Liver (tissue), 9 donors: ENCODE results near the gene KLHL34. TPM values are rescaled to one million over a fixed set of nuclear protein-coding genes. Genes with fewer than 3 reads are reported as not detected.

ENCODE experiments used
- DNase-seq: peaks from one replicate; pipeline ENCODE4 v3.0.0-alpha.2; 2017; ENCODE audit warnings: low spot score
- H3K27ac ChIP-seq, 2 donors: one replicate each; pipeline ENCODE4 v1.7.0; 2013; ENCODE audit warnings: inconsistent platforms in 2 of 2, low read length in 2 of 2, control low read depth in 1 of 2, low read depth in 1 of 2, mild to moderate bottlenecking in 1 of 2
- H3K27me3 ChIP-seq, 4 donors: one replicate each; pipeline versions ENCODE4 v1.6.1 to v1.7.0; 2013; ENCODE audit warnings: low read length in 3 of 4, inconsistent platforms in 1 of 4, mild to moderate bottlenecking in 1 of 4, moderate library complexity in 1 of 4; ENCODE audit not compliant: control insufficient read depth in 4 of 4, insufficient read depth in 4 of 4
- H3K36me3 ChIP-seq, 4 donors: one replicate each; pipeline versions ENCODE4 v1.6.1 to v1.7.0; 2013; ENCODE audit warnings: low read length in 3 of 4, mild to moderate bottlenecking in 3 of 4, low read depth in 1 of 4, moderate library complexity in 1 of 4; ENCODE audit not compliant: control insufficient read depth in 4 of 4, insufficient read depth in 3 of 4
- H3K4me1 ChIP-seq, 4 donors: one replicate each; pipeline versions ENCODE4 v1.6.1 to v1.7.0; 2013; ENCODE audit warnings: low read length in 3 of 4, mild to moderate bottlenecking in 3 of 4, moderate library complexity in 1 of 4; ENCODE audit not compliant: control insufficient read depth in 4 of 4, insufficient read depth in 4 of 4
- H3K4me3 ChIP-seq, 3 donors: one replicate each; pipeline versions ENCODE4 v1.6.1 to v1.7.0; 2013; ENCODE audit warnings: low read length in 3 of 3, control low read depth in 1 of 3, low read depth in 1 of 3, mild to moderate bottlenecking in 1 of 3
- H3K9ac ChIP-seq, 2 donors: one replicate each; pipeline ENCODE4 v1.7.0; 2013; ENCODE audit warnings: low read length in 2 of 2, mild to moderate bottlenecking in 2 of 2, moderate library complexity in 2 of 2, control low read depth in 1 of 2, low read depth in 1 of 2
- H3K9me3 ChIP-seq, 4 donors: one replicate each; pipeline versions ENCODE4 v1.6.1 to v1.7.0; 2013; ENCODE audit warnings: low read length in 3 of 4; ENCODE audit not compliant: control insufficient read depth in 4 of 4
- EGR1 ChIP-seq, 2 donors: IDR thresholded peaks; 2 replicates each; pipeline ENCODE4 v1.6.1; 2016 to 2018; ENCODE audit warnings: antibody characterized with exemption in 2 of 2, low read depth in 2 of 2
- FOXA1 ChIP-seq: IDR thresholded peaks from 2 replicates; pipeline ENCODE4 v1.6.1; 2016; ENCODE audit warnings: antibody characterized with exemption
- FOXA2 ChIP-seq: IDR thresholded peaks from 2 replicates; pipeline ENCODE4 v1.6.1; 2016; ENCODE audit warnings: antibody characterized with exemption
- GABPA ChIP-seq, 2 donors: IDR thresholded peaks in 1 of 2; conservative IDR thresholded peaks in 1 of 2; 2 replicates each; pipeline ENCODE4 v1.6.1; 2016; ENCODE audit warnings: antibody characterized with exemption in 2 of 2, mild to moderate bottlenecking in 1 of 2, moderate library complexity in 1 of 2
- HNF4A ChIP-seq, 2 donors: conservative IDR thresholded peaks; 2 replicates each; pipeline ENCODE4 v1.6.1; 2016; ENCODE audit warnings: antibody characterized with exemption in 2 of 2, mild to moderate bottlenecking in 2 of 2
- HNF4G ChIP-seq: IDR thresholded peaks from 2 replicates; pipeline ENCODE4 v1.6.1; 2016; ENCODE audit warnings: antibody characterized with exemption
- JUND ChIP-seq, 2 donors: IDR thresholded peaks; 2 replicates each; pipeline ENCODE4 v1.6.1; 2016; ENCODE audit warnings: antibody characterized with exemption in 2 of 2
- NR2F2 ChIP-seq: IDR thresholded peaks from 2 replicates; pipeline ENCODE4 v1.6.1; 2016; ENCODE audit warnings: antibody characterized with exemption
- RAD21 ChIP-seq, 2 donors: IDR thresholded peaks; 2 replicates each; pipeline ENCODE4 v1.6.1; 2016; ENCODE audit warnings: antibody characterized with exemption in 2 of 2, mild to moderate bottlenecking in 2 of 2
- SP1 ChIP-seq: IDR thresholded peaks from 2 replicates; pipeline ENCODE4 v1.6.1; 2018; ENCODE audit warnings: antibody characterized with exemption, mild to moderate bottlenecking
- TAF1 ChIP-seq: conservative IDR thresholded peaks from 2 replicates; pipeline ENCODE4 v1.6.1; 2016; ENCODE audit warnings: antibody characterized with exemption, mild to moderate bottlenecking
- YY1 ChIP-seq: IDR thresholded peaks from 2 replicates; pipeline ENCODE4 v1.6.1; 2016; ENCODE audit warnings: antibody characterized with exemption, mild to moderate bottlenecking
- WGBS: extraction: QIAGEN DNeasy Blood & Tissue Kit; methylation state at CpG from one replicate; pipeline ENCODE4 v1.1.7; 2013; 5-methylcytosine and 5-hydroxymethylcytosine counted together
- polyA plus RNA-seq, 2 donors: library from polyadenylated mRNA; stranded (reverse) in 1 of 2; unstranded in 1 of 2; fragments of 200-250 nt in 1 of 2; fragments of >200 nt in 1 of 2; fragmentation: Nextera tagmentation in 1 of 2; extraction: Ambion mirVana in 1 of 2; gene quantifications; one replicate each; pipeline versions ENCODE4 v1.2.1 to v1.2.3, GENCODE V29; 2013 to 2015
- total RNA-seq, 2 donors: library from RNA; depleted of rRNA; stranded (reverse); fragments of >200 nt; gene quantifications; one replicate each; pipeline ENCODE4 v1.2.3, GENCODE V29; 2014
- TF ChIP-seq, protein P1 (sequence below): IDR thresholded peaks from 2 replicates; pipeline ENCODE4 v1.6.1; 2016; ENCODE audit warnings: antibody characterized with exemption, mild to moderate bottlenecking
- TF ChIP-seq, protein P2 (sequence below): IDR thresholded peaks from 2 replicates; pipeline ENCODE4 v1.6.1; 2016; ENCODE audit warnings: antibody characterized with exemption
- TF ChIP-seq, protein P3 (sequence below): IDR thresholded peaks from 2 replicates; pipeline ENCODE4 v1.6.1; 2016; ENCODE audit warnings: antibody characterized with exemption
- TF ChIP-seq, protein P4 (sequence below): IDR thresholded peaks from 2 replicates; pipeline ENCODE4 v1.6.1; 2016; ENCODE audit warnings: antibody characterized with exemption
- TF ChIP-seq, protein P5 (sequence below): fragments of 150-350 bp; IDR thresholded peaks from 2 replicates; pipeline ENCODE4 v1.5.1; 2017; ENCODE audit warnings: improper control_type of control experiment, low read depth, low read length; ENCODE audit not compliant: missing input control
- donor health status: healthy.
- donor health status: healthy.
- donor health status: healthy.
- donor health status: healthy.
- donor health status: healthy.

Gene KLHL34
- total and polyA plus RNA-seq, 4 donors, result 0.02 to 0.14 (median 0.04) TPM; not detected in 1

DNA sequence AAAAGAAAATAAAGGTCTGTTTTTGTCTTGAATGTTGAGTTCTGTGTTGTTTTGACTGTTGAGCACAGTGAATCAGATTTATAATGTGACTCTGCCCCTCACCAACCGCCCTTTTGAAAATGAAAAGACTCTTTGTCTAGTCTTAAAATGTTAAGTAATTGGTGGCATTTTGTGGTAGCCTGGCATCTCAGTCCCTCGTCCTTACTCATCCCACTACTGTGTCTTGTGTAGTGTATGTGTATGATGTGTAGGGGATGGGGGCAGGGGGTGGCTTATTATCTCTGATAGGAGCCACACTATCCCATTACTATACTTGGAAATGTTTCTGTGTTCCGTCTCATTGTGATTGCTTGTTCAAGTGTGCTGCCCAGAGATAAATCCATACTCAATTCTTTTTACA lies 12.2 kb downstream of the KLHL34 start:
- Histone ChIP-seq H3K4me3 (no peak overlapping the region), H3K4me1 (no peaks in the 10 kb centered on the region), H3K36me3 (no peaks in the 10 kb centered on the region), H3K27me3 (no peaks in the 10 kb centered on the region), H3K27ac (no peak overlapping the region), H3K9me3 (no peaks in the 10 kb centered on the region), H3K9ac (no peak overlapping the region)
- no peak for DNase-seq
- no peak for TF ChIP-seq NR2F2
- TF ChIP-seq, protein P1, sequence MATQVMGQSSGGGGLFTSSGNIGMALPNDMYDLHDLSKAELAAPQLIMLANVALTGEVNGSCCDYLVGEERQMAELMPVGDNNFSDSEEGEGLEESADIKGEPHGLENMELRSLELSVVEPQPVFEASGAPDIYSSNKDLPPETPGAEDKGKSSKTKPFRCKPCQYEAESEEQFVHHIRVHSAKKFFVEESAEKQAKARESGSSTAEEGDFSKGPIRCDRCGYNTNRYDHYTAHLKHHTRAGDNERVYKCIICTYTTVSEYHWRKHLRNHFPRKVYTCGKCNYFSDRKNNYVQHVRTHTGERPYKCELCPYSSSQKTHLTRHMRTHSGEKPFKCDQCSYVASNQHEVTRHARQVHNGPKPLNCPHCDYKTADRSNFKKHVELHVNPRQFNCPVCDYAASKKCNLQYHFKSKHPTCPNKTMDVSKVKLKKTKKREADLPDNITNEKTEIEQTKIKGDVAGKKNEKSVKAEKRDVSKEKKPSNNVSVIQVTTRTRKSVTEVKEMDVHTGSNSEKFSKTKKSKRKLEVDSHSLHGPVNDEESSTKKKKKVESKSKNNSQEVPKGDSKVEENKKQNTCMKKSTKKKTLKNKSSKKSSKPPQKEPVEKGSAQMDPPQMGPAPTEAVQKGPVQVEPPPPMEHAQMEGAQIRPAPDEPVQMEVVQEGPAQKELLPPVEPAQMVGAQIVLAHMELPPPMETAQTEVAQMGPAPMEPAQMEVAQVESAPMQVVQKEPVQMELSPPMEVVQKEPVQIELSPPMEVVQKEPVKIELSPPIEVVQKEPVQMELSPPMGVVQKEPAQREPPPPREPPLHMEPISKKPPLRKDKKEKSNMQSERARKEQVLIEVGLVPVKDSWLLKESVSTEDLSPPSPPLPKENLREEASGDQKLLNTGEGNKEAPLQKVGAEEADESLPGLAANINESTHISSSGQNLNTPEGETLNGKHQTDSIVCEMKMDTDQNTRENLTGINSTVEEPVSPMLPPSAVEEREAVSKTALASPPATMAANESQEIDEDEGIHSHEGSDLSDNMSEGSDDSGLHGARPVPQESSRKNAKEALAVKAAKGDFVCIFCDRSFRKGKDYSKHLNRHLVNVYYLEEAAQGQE, result no peak
- TF ChIP-seq FOXA2, result no peak
- TF ChIP-seq, protein P2, sequence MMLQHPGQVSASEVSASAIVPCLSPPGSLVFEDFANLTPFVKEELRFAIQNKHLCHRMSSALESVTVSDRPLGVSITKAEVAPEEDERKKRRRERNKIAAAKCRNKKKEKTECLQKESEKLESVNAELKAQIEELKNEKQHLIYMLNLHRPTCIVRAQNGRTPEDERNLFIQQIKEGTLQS, result no peak
- TF ChIP-seq SP1, result no peak
- no peak for TF ChIP-seq HNF4G
- no peak for TF ChIP-seq GABPA (IDR thresholded peaks at IDR 0.05 in 1 of 2, conservative IDR thresholded peaks at IDR 0.05 in 1 of 2)
- TF ChIP-seq EGR1 (IDR thresholded peaks at IDR 0.05; ENCODE audit: low read depth in 2 of 2), result no peak
- TF ChIP-seq, protein P3, sequence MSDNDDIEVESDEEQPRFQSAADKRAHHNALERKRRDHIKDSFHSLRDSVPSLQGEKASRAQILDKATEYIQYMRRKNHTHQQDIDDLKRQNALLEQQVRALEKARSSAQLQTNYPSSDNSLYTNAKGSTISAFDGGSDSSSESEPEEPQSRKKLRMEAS, result no peak
- no peak for TF ChIP-seq FOXA1
- TF ChIP-seq, protein P4, sequence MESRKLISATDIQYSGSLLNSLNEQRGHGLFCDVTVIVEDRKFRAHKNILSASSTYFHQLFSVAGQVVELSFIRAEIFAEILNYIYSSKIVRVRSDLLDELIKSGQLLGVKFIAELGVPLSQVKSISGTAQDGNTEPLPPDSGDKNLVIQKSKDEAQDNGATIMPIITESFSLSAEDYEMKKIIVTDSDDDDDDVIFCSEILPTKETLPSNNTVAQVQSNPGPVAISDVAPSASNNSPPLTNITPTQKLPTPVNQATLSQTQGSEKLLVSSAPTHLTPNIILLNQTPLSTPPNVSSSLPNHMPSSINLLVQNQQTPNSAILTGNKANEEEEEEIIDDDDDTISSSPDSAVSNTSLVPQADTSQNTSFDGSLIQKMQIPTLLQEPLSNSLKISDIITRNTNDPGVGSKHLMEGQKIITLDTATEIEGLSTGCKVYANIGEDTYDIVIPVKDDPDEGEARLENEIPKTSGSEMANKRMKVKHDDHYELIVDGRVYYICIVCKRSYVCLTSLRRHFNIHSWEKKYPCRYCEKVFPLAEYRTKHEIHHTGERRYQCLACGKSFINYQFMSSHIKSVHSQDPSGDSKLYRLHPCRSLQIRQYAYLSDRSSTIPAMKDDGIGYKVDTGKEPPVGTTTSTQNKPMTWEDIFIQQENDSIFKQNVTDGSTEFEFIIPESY, result no peak
- TF ChIP-seq HNF4A (conservative IDR thresholded peaks at IDR 0.05), result no peak
- no peak for TF ChIP-seq YY1
- WGBS, result 89% methylated on average over 3 of the region's 3 CpGs

DNA sequence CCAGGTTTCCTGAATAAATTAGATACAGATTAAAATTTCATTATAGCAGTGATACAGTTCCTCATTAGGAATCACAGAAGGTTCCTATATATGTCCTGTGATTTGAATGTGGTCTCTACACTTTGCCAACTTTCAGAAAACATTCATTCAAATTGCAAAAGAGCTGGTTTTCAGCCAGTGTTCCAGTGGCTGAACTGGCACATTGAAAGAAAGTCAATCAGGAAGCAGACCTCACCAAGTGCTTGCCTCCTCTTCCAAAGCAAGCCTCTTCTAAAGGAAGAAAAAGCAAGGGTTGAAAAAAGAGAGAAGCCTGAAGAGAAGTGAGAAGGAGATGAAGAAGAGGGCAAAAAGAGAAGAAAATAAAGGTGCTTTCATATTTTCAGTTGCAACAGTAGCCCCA lies 12.7 kb downstream of the KLHL34 start:
- Histone ChIP-seq H3K27ac (no peak overlapping the region), H3K27me3 (no peaks in the 10 kb centered on the region), H3K9ac (no peak overlapping the region), H3K9me3 (no peaks in the 10 kb centered on the region), H3K4me1 (no peaks in the 10 kb centered on the region), H3K36me3 (no peaks in the 10 kb centered on the region), H3K4me3 (no peak overlapping the region)
- TF ChIP-seq RAD21 (IDR thresholded peaks at IDR 0.05) (no peak), HNF4G (no peak), YY1 (no peak), JUND (IDR thresholded peaks at IDR 0.05) (no peak), HNF4A (conservative IDR thresholded peaks at IDR 0.05) (no peak), TAF1 (no peak), SP1 (no peak), FOXA1 (no peak)
- TF ChIP-seq, protein P5, sequence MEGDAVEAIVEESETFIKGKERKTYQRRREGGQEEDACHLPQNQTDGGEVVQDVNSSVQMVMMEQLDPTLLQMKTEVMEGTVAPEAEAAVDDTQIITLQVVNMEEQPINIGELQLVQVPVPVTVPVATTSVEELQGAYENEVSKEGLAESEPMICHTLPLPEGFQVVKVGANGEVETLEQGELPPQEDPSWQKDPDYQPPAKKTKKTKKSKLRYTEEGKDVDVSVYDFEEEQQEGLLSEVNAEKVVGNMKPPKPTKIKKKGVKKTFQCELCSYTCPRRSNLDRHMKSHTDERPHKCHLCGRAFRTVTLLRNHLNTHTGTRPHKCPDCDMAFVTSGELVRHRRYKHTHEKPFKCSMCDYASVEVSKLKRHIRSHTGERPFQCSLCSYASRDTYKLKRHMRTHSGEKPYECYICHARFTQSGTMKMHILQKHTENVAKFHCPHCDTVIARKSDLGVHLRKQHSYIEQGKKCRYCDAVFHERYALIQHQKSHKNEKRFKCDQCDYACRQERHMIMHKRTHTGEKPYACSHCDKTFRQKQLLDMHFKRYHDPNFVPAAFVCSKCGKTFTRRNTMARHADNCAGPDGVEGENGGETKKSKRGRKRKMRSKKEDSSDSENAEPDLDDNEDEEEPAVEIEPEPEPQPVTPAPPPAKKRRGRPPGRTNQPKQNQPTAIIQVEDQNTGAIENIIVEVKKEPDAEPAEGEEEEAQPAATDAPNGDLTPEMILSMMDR, result no peak
- TF ChIP-seq, protein P1, result no peak
- TF ChIP-seq, protein P4, result no peak
- TF ChIP-seq, protein P2, result no peak
- TF ChIP-seq, protein P3, result no peak
- DNase-seq, result no peak
